NCI-H2196 treated with DMSO at 0.1 percent for 48 hours (cell line): ENCODE measurements around the gene TXNDC16.

ENCODE experiments used
- DNase-seq: peaks from one replicate; lab custom pipeline; 2025; ENCODE audit not compliant: unreplicated experiment; lab: John Stamatoyannopoulos, UW

Gene TXNDC16

DNA sequence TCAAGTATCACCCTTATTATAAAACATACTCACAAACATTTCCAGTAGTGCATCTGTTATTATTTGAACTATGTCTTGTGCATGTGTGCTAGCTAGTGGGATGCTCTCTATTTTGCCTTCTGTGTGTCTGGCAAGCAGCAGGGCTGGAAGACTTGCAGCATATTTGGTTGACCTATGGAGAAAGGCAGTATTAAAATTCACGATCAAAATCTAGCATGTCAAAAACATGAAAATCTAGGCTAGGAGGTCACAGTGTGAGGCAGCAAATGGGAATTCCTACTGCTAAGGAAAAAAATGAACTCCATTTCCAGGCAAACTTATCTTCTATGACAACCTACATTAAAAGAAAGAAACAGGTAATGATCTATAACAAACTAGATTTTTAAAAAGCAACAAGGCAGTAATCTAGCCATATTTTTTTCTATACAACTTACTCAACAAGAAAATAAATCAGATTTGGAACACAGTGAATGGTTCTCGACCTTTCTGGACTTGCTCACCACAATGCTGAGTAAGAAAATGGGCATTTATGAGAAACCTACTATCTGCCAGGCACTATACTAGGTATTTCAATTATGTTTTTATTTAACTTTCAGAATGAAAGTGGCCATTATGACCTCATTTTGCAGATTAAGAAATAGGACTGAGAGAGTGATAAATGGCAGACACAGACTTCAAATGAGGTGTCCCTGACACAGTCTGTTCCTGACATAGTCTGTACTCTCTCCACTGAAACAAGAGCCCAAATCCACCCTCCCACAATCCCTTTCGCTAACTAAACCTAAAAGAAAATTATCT, 96.8 kb downstream of the TXNDC16 start:
- DNase-seq = no peak

- no peak for DNase-seq
Observed at GRCh38 chr14:52447236-52447635, 105.1 kb downstream of the TXNDC16 start.

DNA sequence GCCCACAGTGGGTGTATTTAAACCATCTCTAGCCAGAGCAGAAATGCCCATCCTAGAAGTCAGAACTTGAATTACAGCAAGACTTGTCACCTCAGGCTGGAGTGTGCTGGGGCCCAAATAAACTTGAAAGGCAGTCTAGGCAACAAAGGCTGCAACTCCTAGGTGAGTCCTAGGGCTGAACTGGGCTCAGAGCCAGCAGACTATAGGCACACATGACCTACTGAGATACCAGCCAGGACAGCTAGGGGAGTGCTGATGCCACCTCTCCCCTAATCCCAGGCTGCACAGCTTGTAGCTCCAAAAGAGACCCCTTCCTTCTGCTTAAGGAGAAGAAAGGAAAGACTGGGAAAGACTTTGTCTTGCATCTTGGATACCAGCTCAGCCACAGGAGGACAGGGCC, 106.0 kb downstream of the TXNDC16 start:
- DNase-seq = no peak

DNA sequence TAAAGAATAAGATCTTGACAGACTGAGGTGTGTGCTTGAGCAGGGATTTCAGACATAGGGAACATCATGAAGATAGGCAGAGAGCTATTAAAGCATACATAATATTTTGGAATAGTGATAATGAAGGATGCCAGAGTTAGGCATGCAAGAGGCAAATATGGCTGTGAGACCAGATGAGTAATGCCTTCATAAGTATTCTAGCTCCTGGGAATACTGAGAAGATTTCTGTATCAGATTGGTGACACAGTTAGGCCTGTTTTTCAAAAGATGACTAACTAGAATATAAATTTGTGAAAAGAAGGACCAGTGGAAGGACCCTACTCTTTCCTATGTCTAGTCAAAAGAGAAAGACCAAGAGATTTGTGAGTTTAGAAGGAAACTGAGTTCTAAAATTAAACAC, 108.8 kb downstream of the TXNDC16 start:
- no peak for DNase-seq

DNA sequence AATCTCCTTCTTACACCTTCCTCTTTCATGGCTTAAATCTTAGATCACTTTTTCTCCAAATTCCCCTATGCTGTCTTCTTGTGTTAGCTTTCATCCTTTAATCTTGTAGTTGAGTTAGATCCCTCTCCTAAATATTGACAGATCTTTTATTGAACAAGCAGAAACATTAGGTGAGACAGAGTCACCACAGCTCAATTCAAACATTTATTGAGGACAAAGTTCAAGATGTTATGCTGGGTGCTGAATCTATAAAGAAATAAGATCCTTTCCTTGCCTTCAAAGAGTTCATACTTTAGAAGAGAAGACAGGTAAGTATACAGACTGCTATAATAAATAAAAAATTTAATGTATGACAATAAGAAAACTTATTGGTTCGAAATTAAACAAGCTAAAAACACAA, 109.7 kb downstream of the TXNDC16 start:
- no peak for DNase-seq

DNA sequence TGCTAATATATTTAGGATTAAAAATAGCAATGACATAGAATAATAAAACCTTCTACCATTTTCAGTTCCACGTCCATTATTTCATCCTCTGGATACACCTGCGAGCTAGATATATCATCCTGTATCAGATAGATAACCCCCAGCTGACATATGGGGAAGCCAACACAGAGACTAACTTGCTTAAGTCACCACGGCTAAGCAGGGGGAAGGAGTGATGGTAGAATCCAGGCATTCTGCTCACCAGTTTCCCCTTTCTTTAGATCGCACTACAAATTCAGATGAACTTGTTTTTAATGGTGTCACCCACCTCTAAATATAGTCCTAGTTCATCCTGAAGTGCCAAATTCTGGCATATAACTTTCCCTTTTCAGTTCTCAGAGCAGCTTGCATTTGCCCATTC, 110.1 kb downstream of the TXNDC16 start:
- no peak for DNase-seq

DNA sequence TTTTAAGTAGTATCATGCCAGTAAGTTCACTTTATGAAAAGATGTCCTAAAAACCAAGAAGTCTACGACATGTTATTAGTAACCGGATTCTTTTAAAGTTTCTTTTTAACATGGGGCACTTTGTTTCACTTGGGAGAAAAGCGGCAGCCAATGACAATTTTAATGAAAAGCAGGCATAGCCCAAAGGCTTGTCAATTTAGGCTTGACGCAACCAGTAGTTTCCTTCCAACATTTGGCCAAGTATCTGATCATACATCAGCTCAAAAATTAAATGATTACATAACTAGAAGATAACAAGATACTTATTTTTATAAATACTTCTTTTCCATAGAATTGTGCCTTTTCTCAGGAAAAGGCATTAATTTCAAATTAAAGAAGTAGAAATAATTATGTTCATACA, 112.8 kb downstream of the TXNDC16 start:
- DNase-seq = no peak

- no peak for DNase-seq
Observed at GRCh38 chr14:52434955-52435354, 117.3 kb downstream of the TXNDC16 start.

DNA sequence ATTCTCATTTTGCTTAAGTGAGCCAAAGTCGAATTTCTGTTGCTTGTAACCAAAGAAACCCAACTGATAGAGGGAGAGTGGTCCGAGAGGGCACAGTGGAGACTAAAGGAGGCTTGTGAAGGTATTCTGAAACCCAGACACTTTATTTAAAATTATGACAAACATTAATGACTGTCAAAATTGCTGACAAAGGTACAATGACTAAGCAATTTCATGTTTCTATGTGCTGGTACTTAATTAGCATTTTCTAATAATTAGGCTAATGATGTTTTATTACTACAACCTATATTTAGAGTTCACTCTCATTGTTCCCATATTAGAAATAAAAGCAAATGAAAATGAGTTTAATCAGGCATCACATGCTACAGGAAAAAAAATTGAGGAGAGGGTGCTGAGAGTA, 121.8 kb downstream of the TXNDC16 start:
- no peak for DNase-seq

GRCh38 chr14:52429451-52429850, 122.9 kb downstream of the TXNDC16 start:
- DNase-seq = no peak

DNA sequence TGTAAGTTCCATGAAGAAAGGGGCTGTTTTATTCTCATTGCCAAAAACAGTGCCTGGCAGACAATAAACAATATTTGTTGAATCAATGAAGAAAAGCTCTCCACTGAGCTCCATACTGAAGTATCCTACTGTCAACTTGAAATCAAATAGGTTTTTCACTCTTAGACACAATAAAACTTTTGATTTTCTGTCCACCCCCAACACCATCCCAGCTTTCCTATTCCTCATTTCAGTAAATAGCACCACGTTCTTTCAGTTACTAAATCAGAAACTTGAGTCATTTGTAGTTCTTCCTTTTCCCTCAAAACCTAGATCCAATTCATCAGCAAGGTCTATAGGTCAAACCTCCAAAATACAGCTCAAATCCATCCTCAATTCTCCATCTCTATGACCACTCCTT, 124.8 kb downstream of the TXNDC16 start:
- DNase-seq = no peak

DNA sequence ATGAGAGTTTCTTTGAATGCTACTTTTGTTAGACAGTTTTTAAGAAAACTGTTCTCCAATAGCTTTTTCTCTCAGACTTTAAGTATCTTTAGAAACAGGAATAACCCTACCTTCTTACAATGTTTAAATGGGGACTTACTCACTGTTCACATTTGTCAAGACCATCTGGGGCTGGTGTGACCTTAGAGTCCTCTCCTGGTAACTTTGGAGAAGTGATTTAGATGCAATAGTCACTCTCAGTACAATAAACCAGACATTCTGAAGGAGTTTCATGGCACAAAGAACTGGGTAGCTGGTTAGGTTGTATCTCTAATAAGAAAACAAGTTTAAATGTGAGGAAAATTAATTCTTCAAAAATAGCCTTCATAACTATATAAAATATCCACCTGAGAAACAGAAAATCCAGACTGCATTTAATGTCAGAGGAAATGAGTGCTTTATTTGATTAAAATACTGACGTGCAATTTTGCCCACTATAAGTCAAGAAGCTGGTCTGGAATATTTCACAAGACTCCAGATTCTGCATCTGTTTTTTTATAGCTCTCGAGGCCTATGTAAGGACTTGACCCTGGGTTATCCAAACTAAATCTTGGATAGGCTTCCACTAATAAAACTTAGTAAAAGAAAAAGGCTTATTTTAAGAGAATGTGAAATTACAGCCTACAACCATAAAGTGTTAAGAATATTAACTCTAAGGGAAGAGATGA, 129.5 kb downstream of the TXNDC16 start:
- no peak for DNase-seq

- DNase-seq = no peak
Observed at GRCh38 chr14:52417139-52417538, 135.2 kb downstream of the TXNDC16 start.

DNA sequence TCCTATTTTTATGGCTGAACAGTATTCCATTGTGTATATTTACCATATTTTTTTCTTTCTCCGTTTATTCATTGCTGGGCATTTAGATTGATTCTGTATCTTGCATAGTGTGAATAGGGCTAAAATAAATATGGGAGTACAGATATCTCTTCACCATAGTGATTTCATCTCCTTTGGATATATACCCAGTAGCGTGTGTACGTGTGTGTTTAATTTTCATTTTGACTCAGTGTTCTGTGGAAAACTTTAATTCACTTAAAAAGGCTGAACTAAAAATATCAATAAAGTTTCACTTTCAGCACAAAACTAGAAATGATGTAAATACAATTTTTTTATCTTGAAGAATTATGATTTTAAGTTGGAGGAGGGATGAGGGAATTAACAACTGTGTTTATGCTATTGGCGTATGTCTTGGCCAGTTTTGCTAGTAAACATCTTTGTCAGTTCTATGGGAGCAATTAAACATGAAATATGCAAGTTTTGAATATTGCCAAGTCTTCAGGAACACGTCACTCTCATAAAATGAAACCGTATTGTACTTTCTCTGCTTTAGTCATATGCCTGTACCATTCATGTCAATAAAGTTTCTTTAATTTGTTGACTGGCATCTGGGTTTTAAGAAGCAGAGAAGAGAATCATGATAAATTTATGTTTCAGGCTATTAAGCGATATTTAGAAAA, 138.4 kb downstream of the TXNDC16 start:
- no peak for DNase-seq

DNA sequence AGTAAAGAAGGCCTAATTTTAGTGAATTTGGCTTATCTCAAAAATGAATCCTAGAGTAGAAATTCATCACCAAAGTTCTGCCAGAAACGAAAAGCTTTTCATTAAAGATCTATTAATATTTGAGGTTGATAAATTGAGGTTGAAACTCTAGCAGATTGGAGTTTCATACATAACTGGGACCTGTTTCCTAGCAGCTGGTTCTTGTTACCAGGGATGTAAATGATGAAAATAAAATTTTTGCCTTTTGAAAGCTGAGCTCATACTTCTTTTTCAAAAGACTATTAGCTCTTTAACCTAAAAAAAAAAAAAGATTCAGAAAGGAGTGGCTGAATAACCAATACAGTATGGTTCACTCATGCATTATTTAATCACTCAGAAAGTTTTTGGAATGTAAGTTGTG, 139.9 kb downstream of the TXNDC16 start:
- no peak for DNase-seq

DNA sequence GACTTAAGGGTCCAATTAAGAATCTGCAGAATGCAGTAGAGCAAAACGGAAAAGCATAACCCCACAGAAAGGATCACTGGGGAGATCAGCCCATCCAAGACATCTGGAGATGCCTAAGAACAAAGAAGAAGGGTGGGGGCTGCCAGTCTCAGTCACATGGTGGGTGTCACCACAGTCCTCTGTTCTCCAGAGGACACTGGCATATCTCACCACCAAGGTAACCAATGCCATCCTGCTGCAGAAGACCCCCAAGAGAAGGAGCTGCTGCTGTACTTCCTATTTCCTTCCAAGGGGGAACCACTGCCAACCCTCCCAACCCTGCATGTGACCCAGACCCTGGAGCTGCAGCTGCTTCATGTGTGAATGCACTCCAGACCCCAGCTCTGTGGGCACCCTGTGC, 147.0 kb downstream of the TXNDC16 start:
- DNase-seq = no peak

DNA sequence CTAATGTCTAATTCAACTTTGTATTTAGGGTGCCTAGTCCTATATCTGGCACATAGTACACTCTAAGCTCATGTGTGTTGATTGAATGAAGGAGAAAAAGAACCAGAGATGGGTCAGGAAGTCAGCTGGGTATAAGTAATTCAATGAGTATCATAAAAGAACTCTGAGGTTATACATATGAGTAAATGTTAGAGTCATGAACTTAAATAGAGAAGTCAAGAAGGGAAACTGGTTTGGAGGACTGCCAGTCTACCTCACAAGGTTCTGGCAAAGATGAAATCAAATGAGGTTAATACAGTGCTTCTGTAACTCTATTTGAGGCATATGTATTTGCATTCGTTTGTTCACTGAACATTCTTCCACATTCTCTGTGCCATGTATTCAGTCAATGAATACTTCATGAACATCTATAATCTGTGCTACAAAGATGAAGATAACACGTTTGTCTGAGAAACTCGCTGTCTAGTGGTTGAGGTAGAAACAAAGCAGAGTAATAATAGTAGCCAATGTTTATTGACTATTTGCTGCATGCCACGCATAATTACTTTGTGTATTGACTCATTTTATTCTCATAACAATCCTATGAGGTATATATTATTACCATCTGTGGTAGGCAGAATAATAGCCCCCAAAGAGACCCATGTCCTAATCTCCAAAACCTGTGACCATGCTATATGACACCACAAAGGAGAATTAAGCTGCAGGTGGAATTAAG, 149.3 kb downstream of the TXNDC16 start:
- no peak for DNase-seq

GRCh38 chr14:52400846-52401245, 151.5 kb downstream of the TXNDC16 start:
- no peak for DNase-seq

GRCh38 chr14:52399921-52400595, 152.2 kb downstream of the TXNDC16 start:
- no peak for DNase-seq

DNA sequence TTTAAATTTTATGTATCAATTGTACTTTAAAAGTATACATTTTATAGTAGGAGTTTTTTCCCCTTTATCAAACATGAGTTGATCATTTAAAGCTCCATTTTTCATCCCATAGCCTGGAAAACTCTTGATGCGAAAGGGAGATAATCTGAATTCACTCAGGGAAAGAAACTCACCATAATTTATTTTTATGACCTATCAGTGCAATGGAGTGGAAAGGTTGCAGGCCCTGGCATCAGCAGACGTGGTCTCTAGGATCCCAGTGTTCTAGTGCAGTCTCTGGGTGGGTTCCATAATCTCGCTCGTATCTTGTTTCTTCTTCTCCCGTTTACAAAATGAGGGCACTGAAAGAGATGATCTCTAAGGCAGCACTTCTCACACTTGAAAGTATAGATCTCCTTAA, 153.2 kb downstream of the TXNDC16 start:
- DNase-seq = no peak

DNA sequence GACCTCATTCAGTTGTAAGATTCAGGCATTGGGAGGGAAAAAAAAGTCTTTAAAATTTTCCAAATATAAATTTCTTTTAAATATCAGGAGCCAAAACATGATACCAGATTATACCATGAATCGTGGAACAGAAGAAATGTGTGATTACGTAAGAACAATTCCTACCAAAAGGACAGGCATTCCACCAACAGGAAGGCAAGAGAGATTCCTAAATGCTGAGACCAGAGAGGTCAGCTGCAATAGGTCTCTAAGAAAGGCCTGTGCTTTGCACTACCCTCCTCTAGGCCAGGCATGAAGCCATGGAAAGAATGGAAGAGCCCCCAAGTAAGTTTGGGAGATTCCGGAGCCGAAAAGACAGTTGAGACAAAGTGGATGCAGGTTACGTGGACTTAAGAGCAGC, 154.5 kb downstream of the TXNDC16 start:
- DNase-seq = no peak
